ENCODE measurements around the gene ADORA1. TPM values are rescaled to one million over a fixed set of nuclear protein-coding genes. Genes with fewer than 3 reads are reported as not detected.

Gene ADORA1
- total and polyA plus RNA-seq, 2 of the 13 experiments (the other 11 are each of a cell fraction or from before 2014, with no cell fraction given) = 0.11 TPM; not detected in 1

- no peak for TF ChIP-seq ZMAT5 (CRISPR knock-in tag; IDR thresholded peaks at IDR 0.05; ENCODE audit: borderline replicate concordance, low read depth)
Measured at GRCh38 chr1:203126866-203127665, 460 bp upstream of the ADORA1 start (continued).

- ATAC-seq = no peak
- TF ChIP-seq, protein P1, sequence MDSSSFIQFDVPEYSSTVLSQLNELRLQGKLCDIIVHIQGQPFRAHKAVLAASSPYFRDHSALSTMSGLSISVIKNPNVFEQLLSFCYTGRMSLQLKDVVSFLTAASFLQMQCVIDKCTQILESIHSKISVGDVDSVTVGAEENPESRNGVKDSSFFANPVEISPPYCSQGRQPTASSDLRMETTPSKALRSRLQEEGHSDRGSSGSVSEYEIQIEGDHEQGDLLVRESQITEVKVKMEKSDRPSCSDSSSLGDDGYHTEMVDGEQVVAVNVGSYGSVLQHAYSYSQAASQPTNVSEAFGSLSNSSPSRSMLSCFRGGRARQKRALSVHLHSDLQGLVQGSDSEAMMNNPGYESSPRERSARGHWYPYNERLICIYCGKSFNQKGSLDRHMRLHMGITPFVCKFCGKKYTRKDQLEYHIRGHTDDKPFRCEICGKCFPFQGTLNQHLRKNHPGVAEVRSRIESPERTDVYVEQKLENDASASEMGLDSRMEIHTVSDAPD (CRISPR knock-in tag; IDR thresholded peaks at IDR 0.05) = no peak
- TF ChIP-seq CHD2 (IDR thresholded peaks at IDR 0.05; ENCODE audit: low read depth, low read length) = no peak
- 0 out of 2 replicates have a peak, but pooled peaks have one; percentile 12 for TF ChIP-seq ZNF800 (CRISPR knock-in tag; IDR thresholded peaks at IDR 0.05)
- no peak for TF ChIP-seq KLF6 (CRISPR knock-in tag; IDR thresholded peaks at IDR 0.05)
- Histone ChIP-seq H3K27me3 (ENCODE audit: control insufficient read depth in 1 of 2, insufficient read depth in 2 of 2, low read length in 2 of 2) (peaks cover 7 to 30% of the 10 kb centered on the region in 2 experiments; a peak in 4 of 5 replicates), H3K9ac (ENCODE audit: insufficient read depth, low read depth, low read length) (no peak overlapping the region), H3K4me1 (ENCODE audit: insufficient read depth, low read length) (peaks cover 23% of the 10 kb centered on the region; the same call in 1 of the 2 replicates), H3K9me3 (ENCODE audit: low read length) (no peaks in the 10 kb centered on the region), H2AFZ (ENCODE audit: low read length) (no peak overlapping the region), H4K20me1 (ENCODE audit: insufficient read depth, low read length) (no peaks in the 10 kb centered on the region), H3K4me2 (ENCODE audit: low read depth, low read length) (peak overlapping the region; percentile 54), H3K79me2 (ENCODE audit: insufficient read depth, low read length) (no peaks in the 10 kb centered on the region), H3K36me3 (replicated peaks in 1 of 2; ENCODE audit: control insufficient read depth in 1 of 2, insufficient read depth in 2 of 2, low read length in 2 of 2) (no peaks in the 10 kb centered on the region), H3K4me3 (replicated peaks in 1 of 3; ENCODE audit: insufficient read depth in 1 of 3, low read depth in 2 of 3, low read length in 3 of 3) (peak overlapping the region in 1 of 3 experiments; percentile 45; a peak in 1 of 6 replicates), H3K27ac (ENCODE audit: extremely low read length, insufficient read depth, low read length) (no peak overlapping the region)
- intact Hi-C loops (cut with micrococcal nuclease; ENCODE audit: unreplicated experiment) (no loop called here), in situ Hi-C loops (cut with HindIII; ENCODE audit: extremely low pct_ligation_motif_present, low pct_unique_long_range_greater_than_20kb) (no loop called here)
- no TSS peak for BruUV-seq (replicated peaks)
- CTCF ChIA-PET (ENCODE audit: low intra/inter-chr PET ratio, low total read pairs) = no interaction called here
- WGBS (ENCODE audit: low lambda C conversion rate) = 7% methylated on average over 7 of the region's 7 CpGs
- no peak for DNase-seq (ENCODE audit: low spot score)
- POLR2A ChIA-PET = no interaction called here
- FAIRE-seq = no peak
Measured at GRCh38 chr1:203128431-203128715, 847 bp downstream of the ADORA1 start.

Data from HepG2 (cell line).